ENCODE measurements around the gene HPN.

DNA sequence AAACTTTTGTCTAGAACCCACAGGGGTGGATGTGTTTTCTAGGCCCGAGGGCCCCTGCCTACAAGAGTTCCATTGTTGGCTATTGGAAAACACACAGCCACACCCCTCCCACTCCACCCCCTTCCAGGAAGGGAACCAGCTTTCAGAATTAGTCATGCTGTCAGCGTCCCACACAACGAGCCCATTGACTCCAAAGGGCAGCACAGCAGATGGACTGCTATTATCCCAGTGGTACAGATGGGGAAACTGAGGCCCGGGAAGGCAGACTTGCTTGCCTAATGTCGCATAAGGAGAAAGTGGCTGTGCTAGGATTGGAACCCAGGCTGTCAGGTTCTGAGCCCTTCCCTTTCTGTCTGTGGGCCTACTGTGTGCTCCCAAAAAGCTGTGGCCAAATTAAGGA is 66.0 kb downstream of the HPN start:
- TF ChIP-seq CTCF (IDR thresholded peaks at IDR 0.05; ENCODE audit: low read depth, low read length, poor library complexity, severe bottlenecking) (no peak), EZH2phosphoT487 (IDR thresholded peaks at IDR 0.05; ENCODE audit: borderline replicate concordance, low read length) (no peak)

Measured in DOHH2 (cell line).